Stromal cell of bone marrow (primary cell): ENCODE results near the gene NFIX.
A peak's percentile ranks its signal among the peaks of the same experiment; 100 is the strongest.

Experiments
- DNase-seq: peaks from one replicate; pipeline ENCODE4 v3.0.0-alpha.2; 2012; ENCODE audit warnings: low read depth

Gene NFIX

DNA sequence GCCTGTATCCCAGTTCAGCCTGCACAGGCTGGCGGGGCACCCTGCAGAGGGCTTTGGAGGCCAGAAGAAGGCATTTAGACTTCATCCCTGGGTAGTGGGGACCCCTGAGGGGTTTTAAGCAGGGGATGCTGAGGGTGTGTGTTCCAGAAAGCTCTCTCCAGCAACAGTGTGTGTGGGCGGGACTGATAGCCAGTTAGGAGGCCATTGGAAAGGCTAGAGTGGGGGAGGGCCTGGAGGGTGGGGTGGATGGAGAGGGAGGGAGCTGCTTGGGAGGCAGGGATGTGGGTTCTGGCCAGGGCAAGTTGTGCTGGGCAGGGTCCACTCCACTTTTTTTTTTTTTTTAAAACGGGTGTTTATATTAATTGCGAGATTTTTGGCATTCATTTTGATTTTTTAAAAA, 79.1 kb downstream of the NFIX start:
- DNase-seq: no peak

DNA sequence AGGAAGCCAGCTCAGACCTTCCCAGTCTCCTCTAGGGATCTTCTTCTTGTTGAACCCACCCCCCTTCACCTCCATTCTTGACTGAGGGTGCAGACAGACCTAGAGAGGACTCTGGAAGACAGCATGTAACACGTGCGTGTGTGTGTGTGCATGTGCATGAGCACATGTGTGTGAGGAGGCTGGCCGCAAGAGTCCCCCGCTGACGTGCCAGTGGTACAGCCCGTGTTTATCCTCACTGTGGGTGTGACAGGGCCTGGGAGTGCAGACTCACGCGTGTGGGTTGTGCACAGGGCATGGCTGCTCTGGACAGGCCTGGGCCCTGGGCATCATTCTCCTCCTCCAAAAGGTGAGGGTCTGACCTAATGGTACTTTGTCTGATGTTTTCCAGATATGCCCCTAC, 81.0 kb downstream of the NFIX start:
- DNase-seq: no peak

DNA sequence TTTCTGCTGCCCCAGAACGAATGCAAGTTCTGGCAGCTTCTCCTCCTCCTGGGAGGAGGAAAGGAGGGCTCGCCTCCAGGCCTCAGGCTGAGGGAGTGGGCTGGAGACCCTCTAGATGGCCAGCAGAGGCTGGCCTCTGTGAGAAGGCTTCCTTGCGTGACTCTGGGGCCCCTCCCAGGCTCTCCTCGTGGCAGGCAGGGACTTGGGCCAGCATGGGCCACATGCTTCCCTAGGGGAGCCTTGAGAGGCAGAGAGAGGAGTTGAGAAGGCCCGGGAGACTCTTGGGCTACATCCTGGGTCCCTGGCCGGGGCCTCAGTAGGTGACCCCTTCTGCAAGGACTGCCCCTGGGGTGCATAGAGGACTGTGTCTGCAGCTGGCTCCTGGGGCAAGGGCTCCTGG, 81.5 kb downstream of the NFIX start:
- no peak for DNase-seq

DNA sequence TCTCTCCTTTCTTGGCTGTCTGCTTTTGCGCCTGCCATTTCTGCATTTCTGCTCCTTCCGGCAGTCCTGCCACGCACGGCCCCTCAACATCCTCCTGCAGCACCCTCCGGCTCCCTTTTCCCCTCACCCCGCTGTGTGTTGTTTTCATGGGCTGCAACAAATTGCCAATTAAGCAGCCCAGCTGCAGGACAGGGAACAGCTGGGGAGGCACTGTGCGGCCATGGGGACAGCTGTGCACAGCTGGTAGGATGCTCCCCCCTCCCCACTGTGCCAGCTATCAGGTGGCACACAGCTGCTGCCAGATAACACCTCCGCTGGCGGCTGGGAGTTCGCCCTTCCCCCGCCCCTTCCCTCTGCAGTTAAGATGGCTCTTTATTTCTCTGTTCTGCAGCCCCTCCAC, 82.0 kb downstream of the NFIX start:
- DNase-seq: no peak

DNA sequence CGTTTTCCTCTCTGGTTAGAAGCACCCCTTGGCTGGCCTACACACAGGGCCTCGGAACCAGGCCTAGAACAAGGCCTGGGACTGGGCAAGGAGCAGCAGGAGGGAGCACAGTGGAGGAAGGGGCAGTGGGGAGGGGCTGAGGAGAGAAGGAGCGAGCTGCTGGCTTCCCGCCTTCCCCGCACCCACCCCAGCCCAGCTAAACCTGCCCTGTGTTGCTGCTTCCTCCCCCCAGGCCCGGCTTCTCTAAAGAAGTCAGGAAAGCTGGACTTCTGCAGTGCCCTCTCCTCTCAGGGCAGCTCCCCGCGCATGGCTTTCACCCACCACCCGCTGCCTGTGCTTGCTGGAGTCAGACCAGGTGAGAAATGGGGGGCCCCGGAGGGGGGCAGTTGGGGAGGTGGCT, 83.1 kb downstream of the NFIX start:
- DNase-seq: no peak

DNA sequence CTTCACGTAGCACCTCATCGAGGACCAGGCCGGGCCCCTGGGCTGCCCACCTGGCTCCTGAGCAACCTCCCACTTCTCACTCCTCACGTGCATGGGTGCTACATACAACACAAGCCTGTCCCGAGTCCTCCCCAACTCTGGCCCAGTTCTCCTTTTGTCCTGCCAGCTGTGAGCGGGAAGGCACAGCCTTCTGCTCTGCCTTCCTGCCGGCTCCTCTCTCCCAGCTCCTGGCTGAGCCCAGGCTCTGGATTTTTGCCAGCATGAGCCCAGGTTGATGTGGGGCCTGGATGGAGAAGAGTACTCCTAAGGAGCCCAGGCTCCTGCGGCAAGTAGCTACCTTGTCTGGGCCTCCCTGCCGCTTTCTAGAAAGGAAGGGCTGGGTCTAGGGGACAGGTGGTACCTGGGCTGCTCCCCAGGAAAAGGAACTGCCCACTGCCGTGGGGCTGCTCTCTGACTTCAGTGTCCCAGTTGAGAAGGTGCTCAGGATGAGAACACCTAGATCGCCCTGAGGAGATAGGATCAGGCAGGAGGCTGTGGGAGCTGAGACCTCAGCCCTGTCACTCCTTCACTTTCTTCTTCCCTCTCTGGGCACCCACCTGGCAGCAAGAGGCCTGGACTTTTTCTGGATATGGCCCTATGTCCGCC, 83.7 kb downstream of the NFIX start:
- no peak for DNase-seq

DNA sequence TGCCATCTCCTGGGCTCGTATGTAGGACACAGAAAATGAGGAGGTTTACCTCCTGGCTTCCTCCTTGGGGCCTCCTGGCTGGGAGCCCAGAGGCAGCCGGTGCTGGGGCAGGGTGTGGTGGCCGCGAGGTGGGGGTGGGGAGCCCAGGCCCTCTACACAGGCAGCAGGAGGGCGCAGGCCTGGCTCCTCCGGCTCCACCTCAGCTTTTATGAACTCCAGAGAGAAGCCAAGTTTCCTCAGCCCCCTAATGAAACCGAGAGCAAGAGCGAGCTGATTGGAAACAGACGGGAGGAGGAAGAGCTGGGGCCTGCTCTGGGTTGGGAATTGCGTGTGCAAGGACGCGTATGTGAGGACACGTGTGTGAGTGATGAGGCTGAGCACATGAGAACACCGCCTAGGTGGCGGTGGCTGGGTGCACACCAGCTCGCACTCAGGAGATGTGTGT, 84.3 kb downstream of the NFIX start:
- DNase-seq: no peak

DNA sequence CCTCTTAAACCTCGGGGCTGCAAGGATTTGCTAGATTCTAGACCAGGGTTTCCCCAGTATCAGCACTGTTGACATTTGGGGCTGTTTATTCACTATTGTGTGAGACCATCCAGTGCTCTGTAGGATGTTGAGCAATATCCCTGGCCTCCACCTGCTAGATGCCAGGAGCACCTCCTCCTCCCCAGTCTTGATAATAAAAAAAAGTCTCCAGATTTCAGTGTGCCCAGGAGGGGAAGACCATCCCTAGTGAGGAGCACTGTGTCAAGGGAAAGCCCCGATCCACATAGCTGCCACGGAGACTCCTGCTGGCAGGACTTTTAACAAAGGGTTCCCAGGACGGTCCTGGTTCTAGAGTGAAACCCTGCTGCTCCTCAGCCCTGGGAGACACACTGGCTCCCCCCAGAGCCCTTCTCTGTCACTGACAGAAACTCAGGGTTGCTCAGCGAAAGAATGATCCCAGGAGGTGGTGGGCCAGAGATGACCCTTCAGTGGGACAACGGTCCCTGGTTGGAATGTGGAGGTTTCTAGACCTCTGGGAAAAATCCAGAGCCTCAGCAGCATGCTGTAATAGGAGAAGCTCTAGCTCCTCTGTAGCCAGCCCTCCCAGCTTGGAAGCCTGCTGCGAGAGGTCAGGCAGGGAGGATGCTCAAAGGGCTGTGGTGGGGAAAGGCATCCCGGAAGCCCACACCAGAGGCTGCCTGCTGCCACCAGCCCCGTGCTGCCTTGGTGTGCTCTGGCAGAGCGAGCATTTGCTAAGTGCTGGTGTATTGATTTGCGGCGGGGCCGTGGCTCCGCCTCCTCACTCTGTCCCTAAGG, 87.1 kb downstream of the NFIX start:
- DNase-seq: peak; percentile 28

DNA sequence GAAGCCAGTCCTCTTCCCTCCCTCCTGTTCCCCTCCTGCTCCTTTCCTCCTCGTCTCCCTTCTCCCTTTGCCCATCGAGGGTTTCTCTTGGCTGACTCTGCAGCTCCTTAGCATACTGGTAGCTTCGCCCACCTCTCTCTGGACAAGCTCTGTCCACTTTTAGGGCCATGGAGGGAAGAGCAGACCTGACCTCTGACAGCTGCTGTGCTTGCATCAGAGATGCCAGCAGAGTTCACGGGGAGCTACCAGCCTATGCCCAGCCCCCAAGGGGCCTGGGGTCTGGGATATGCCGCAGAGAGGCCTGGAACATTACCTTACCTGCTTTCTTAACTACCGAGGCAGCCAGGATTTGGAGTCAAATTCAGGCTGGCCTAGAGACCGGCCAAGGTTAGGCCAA, 87.7 kb downstream of the NFIX start:
- no peak for DNase-seq

DNA sequence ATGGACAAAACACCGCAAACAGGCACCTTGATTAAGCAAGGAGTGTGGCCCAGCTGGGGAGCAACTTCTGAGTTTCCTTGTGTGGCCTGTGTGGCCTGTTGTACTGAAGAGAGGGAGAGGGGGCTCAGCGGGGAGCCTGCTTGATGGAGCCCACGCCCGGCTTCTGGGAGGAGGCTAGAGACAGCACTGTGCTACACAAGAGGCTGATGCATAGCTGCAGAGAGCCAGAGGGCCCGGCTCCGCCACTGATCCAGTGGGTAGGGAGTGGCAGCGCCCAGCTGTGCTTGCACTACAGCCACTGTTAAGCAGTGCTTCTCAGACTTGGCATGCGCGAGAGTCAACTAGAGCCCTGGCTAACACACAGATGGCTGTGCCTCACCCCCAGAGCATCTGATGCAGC, 88.4 kb downstream of the NFIX start:
- DNase-seq: no peak

DNA sequence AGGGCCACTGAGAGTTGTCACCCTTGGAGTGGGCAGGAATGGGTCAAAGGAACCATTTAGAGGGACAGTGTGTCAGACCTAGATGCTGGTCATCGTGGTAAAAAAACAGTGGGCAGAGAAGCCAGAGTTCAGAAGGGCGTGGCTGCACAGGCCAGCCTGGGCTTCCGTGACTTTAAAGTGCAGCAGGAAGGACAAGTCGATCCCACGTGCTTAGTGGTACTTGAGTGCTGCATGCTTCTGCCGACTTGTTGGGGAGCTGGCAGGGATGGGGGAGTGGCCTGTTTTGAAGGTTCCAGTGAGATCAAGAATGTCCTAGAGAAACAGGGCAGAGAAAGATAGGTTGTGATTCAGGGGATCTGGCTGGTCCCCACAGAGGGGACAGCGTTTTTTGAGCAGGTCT, 90.4 kb downstream of the NFIX start:
- DNase-seq: no peak

DNA sequence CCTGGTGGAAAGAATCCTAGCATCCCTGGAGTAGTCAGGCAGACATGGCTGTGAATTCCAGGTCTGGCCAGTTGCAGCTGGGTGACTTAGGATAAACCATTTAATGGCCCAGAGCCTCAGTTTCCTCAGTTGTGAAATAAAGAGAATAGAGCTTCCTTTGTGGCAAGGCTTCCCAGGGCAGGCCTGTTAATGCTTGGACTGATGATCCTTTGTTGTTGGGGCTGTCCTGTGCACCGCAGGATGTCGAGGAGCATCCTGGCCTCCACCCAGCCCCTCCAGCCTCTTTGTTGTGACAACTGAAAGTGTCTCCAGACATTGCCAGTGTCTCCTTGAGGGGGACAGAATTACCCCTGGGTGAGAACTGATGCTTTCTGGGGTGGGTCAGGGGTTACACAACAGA, 91.1 kb downstream of the NFIX start:
- DNase-seq: no peak

DNA sequence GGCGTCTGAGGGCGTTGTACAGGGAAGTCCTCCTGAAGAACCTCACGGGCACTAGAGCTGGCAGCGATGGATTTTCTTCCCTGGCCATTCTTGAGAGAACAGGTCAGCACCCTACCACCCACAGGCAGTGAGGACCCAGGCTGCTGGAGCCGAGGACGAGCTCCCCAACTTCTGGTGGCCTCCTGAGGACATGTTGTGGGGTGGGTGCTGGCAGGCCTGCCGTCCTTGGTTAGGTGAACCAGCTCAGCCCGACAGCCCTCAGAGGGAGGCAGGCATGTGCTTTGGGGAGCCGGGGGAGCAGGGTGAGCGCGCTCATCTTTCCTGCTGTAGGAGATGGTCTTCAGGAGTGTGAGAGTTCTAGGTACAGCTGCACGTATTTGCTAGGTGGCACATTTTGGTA, 92.0 kb downstream of the NFIX start:
- DNase-seq: no peak

DNA sequence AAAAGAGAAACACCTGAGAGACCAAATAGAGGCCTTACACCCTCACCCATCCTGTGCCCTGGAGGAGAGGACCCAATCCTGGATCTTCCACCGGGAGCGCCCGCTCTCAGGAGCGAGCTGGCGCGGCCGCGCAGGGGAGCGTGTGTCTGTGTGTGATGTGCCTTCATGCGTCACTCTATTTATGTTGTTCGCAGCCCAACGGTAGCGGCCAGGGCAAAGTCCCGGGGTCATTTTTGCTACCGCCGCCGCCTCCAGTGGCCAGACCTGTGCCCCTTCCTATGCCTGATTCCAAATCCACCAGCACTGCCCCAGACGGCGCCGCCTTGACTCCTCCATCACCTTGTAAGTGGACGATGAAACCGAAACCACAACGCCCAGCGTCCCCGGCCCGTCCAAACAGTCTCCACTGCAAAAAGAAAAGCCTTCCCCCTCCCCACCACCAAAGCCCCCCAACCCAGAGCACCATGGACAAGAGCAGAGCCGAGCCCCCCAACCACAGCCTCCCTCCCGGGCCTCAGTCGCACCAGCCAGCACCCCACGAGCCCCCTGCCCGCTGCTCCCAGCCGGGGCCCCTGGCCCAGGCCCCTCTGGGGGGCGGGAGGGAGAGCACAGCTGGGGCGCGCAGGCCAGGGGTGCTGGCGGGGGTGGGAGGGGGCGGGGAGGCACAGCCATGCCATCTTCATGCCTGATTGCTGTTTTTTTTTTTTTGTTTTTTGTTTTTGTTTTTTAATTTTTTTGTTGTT, 92.7 kb downstream of the NFIX start:
- DNase-seq: no peak

DNA sequence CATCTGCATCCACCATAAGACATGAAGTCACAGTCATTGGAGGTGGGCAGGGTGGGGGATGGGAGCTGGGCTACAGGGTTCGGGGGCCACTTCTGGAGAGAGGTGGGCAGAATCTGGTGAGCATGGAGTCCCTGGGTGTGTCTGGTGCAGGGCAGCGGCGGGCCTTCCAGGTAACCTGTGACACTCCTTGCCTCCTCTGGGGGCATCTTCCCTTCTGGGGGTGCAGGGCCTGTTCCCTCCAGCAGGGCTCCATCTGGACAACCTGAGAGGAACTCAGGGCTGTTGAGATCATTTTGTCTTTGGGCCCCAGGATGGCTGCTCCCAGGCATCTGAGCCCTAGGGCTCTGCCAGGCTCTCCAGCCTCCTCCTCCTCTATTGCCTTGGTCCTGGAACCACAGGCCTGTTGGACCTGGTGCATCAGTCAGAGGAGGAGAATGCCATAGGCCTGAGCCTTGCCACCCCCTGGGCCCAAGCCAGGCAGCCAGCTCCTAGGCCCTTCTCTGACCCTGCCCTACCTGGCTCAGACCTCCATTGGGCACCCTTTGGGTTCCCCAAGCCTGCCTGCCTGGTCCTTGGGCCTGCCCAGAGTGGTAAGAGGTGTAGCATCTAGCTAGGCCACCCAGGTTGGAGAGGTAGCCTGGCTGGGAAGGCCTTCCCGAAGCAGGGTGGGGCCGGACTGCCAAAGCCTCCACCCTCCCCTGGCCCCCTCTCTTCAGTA, 94.0 kb downstream of the NFIX start:
- DNase-seq: no peak

DNA sequence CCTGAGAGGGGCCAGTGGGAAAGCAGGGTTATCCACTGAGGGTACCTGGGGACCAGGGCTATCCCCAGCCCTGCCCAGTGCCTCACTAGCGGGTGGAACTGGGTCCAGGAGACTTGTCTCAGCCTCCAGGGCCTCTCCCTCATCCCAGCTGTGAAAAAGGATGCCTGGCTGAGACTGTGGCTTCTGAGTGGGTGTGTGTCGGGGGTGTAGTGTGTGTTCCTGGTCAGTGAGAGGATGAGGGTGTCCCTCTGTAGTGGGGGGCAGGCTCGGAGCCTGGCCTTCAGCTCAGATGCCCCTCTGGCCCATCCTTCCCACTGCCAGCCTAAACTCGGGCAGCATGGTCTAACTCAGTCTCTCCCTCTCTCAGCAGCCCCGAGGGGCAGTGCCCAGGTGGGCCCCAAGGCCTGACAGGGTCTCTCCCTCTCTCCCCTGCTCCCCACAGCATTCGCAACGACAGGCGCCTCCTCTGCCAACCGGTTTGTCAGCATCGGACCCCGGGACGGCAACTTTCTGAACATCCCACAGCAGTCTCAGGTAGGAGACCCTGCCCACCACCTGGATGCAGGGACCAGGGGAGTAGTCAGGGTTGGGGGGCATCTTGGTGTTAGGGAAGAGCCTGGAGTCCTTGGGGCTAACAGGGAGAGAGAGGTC, 94.7 kb downstream of the NFIX start:
- no peak for DNase-seq

DNA sequence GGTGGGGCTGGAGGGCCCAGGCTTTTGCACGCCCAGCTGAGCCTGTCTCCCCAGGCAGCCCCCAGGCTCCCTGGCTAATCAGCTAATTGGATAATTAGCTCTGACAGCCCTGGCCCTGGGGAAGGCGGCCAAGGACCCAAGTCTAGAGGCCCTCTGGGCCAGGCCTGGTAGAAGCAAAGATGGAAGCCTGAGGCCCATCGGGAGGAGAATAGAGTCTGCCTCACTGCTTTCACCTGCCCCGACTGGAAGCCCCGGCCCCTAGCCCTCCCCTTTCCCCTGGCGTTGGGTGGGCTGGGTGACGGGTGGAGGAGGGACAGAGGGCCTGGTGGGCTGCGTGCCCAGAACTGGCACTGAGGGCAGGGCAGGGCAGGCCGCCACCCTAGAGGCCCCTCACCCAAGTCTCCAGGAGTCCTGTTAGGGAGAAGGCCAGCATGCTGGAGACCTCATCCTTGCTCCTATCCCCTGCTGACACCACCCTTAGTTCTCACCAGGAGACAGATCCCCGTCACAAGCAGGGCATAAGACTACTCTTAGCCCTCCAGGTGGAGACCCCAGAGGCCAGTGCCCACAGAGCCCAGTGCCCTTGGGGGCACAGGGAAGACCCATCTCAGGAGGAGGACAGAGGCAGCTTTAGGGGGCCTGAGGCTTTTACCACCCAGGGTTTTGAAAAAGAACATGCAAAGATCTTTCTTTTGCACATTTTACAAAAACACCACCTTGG, 95.4 kb downstream of the NFIX start:
- DNase-seq: no peak

DNA sequence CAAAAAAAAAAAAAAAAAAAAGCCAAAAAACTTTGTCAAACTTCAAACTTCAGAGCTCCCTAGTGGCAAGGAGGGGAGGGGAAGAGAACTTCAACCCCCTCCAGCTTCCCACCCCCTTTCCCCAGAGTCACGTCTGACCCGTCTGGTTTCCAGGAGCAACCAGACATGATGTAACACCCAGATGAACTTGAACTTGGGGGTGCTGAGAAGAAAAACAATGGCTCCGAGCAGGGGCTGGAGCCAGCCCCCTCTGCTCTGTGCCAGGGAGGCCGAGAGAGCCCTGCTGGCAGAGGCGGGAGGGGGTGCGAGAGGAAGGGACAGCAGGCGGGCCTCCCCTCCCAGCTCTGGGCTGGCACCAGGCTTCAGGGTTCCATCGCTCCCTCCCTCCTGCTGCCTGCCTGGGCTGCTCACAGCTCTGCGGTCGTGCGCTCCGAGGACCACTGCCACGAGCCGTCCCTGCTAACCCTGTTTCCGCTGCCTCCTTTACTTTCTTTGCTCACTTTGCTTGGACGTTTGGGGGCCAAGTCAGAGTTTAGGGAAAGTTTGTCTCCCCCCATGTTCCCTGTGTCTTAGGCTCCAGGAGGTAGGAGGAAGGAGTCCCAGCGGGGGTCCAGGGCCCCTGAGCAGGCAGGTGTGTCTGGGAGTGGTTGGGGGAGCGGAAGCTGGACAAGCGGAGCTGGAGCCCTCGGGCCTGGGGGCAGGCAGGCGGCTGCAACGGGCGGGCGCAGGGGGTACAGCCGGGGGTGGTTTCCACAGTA, 96.3 kb downstream of the NFIX start:
- DNase-seq: peak; percentile 86

DNA sequence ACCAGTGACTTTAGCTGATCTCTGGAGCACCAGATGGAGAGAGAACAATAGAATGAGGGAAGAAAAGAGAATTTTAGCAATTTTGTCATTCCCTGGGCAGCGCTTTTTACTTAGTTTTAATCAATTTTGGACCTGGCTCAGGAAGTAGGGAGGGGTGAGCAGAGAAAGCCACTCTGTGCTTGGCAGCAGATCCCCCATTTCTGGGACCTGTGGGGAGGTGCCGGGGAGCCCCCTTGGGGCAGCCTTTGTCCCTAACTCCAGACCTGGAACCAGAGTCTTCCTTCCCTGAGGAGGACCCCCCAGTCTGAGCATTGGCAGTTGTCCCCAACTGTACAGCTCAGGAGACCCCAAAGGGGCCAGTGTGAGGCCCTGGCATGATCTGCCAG, 96.9 kb downstream of the NFIX start:
- DNase-seq: no peak

DNA sequence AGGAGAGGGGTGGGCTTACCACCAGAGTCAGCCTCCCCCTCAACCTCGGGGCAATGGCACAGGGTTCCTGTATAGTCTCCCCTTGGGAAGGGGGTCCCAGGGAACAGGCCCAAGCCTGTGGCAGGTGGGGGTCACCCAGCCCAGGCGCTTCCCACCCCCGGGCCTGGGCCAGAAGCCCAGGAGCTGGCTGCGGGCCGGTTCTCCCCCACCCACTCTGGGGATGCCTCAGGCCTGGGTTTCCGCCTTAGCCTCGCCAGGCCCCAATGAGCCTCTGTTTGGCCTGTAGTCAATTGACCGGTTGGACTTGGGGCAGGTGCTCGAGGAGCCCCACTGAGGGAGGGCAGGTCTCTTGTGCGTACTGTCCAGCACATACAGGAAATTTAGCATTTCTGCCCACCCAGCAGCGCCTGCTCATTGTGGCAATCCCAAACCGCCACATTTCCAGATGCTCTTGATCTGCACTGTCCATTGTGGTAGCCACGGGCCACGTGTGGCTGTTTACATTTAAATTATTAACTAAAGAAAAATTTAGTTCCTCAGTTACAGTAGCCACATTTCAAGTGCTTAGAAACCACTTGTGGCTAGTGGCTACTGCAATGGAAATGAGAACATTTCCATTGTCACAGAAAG, 97.4 kb downstream of the NFIX start:
- DNase-seq: no peak
